Measurements from ENCODE around the gene SCAMP5. TPM values are rescaled to one million over a fixed set of nuclear protein-coding genes. Genes with fewer than 3 reads are reported as not detected.
A peak's percentile ranks its signal among the peaks of the same experiment; 100 is the strongest.

SCAMP5 gene
- total RNA-seq, 2 donors from 2014 or later, result 21.1 to 30.4 TPM

DNA sequence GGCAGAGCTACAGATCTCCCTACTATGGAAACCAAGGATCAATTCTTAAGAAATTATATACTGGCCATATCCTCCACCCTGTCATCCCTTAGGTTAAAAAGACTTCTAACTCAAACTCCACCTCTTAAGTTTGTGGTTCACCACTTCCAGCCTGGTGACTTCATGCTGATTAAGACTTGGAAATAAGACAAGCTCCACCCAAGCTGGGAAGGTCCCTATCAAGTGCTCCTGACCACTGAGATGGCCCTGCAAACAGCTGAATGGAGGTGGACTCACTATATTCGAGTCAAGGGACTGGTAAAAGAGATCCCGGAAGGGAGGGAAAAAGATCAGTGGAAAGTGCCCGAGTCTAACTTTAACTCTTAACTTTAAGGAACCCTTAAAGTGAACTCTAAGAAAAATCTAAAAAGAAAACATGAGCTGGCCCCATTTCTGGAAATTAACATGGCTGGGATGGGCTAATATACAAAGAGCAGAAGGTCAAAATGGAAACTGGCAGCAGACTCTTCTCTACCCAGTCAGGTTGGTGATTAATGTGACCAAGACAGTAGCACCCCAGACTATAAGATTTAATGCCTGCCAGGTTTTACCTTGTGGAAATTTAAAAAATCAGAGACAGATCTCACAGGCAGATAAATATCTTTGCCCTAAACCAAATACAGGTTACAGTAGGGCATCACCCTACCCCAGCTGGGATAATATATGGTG is 71.9 kb downstream of the SCAMP5 start:
- no peaks in the 10 kb centered on the region for H3K36me3 ChIP-seq (replicated peaks in 1 of 2; ENCODE audit: insufficient read depth in 1 of 2, low read depth in 2 of 2)
- H3K4me1 ChIP-seq, result peaks cover 15% of the 10 kb centered on the region
- intact Hi-C loops (cut with DNase I), result no loop called here
- no peaks in the 10 kb centered on the region for H3K27me3 ChIP-seq
- H3K27ac ChIP-seq, result no peak overlapping the region
- no peak overlapping the region for H3K4me3 ChIP-seq
- ATAC-seq, result no peak
- TF ChIP-seq, protein P1, sequence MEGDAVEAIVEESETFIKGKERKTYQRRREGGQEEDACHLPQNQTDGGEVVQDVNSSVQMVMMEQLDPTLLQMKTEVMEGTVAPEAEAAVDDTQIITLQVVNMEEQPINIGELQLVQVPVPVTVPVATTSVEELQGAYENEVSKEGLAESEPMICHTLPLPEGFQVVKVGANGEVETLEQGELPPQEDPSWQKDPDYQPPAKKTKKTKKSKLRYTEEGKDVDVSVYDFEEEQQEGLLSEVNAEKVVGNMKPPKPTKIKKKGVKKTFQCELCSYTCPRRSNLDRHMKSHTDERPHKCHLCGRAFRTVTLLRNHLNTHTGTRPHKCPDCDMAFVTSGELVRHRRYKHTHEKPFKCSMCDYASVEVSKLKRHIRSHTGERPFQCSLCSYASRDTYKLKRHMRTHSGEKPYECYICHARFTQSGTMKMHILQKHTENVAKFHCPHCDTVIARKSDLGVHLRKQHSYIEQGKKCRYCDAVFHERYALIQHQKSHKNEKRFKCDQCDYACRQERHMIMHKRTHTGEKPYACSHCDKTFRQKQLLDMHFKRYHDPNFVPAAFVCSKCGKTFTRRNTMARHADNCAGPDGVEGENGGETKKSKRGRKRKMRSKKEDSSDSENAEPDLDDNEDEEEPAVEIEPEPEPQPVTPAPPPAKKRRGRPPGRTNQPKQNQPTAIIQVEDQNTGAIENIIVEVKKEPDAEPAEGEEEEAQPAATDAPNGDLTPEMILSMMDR (IDR thresholded peaks at IDR 0.05), result no peak
- TF ChIP-seq POLR2A (IDR thresholded peaks at IDR 0.05), result no peak
- DNase-seq, result no peak
- WGBS, 2 donors, result 73% methylated on average over 3 of the region's 3 CpGs
- H3K9me3 ChIP-seq, result no peaks in the 10 kb centered on the region

DNA sequence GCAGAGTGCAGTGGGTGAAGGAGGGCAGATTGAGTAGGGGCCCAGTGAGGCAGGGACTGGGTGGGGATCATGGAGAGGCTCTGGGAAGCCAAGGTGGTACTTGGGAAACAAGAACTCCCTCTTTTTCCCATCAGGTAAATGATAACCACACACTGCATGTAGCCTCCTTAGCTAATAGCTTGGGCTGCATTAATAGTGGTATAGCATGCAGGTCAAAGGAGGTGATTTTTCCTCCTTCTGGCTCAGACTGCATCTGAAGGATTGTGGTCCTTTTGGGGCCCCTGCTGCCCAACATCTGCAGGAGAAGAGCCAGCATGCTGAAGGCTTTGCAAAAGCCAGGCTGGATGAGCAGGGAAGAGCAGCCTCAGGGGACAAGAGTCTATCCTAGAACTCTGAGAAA is 73.4 kb downstream of the SCAMP5 start:
- Histone ChIP-seq H3K27me3 (no peaks in the 10 kb centered on the region), H3K4me3 (no peak overlapping the region), H3K27ac (no peak overlapping the region), H3K9me3 (no peaks in the 10 kb centered on the region), H3K4me1 (peaks cover 15% of the 10 kb centered on the region), H3K36me3 (replicated peaks in 1 of 2; ENCODE audit: insufficient read depth in 1 of 2, low read depth in 2 of 2) (no peaks in the 10 kb centered on the region)
- DNase-seq (no peak), ATAC-seq (no peak)
- TF ChIP-seq, protein P1 (IDR thresholded peaks at IDR 0.05), result no peak
- no peak for TF ChIP-seq POLR2A (IDR thresholded peaks at IDR 0.05)
- intact Hi-C loops (cut with DNase I), result no loop called here

DNA sequence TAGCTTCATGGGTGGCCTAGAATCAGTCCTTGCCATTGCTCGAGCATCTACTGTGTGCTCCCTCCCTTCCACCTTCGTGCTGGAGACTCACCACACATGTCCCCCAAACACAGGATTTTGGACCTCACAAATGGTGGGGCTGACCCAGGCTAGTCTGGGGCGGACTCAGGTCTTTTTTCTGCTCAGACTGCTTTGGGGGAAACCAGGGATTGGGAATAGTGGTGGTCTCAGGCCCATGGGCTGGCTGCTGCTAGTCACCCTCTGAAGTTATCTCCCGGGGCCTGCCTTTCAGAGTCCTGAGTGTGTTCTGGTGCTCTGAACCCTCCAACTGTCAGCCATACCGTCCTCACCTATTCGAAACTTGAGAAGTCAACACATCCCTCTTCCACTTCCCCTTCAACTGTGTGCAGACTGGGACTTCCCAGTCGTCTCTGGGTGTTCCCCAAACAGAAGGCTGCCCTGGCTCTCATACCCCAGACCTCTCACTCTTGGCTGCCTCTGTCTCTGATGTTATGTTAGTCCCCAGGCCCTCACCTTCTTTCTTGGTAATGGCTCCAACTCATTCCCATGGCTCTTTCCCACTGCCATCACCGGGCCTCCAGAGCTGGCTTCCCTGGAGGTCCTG is 74.0 kb downstream of the SCAMP5 start:
- no peaks in the 10 kb centered on the region for H3K36me3 ChIP-seq (replicated peaks in 1 of 2; ENCODE audit: insufficient read depth in 1 of 2, low read depth in 2 of 2)
- no peak overlapping the region for H3K4me3 ChIP-seq
- no peaks in the 10 kb centered on the region for H3K9me3 ChIP-seq
- ATAC-seq (no peak), DNase-seq (peak in 1 of 4 donors; percentile 46)
- no peak overlapping the region for H3K27ac ChIP-seq
- intact Hi-C loops (cut with DNase I), result no loop called here
- WGBS, 2 donors, result 70 to 86% methylated on average over 7 to 8 of the region's 8 CpGs
- H3K27me3 ChIP-seq, result no peaks in the 10 kb centered on the region
- TF ChIP-seq, protein P1 (IDR thresholded peaks at IDR 0.05), result no peak
- TF ChIP-seq POLR2A (IDR thresholded peaks at IDR 0.05), result no peak
- peaks cover 15% of the 10 kb centered on the region for H3K4me1 ChIP-seq

DNA sequence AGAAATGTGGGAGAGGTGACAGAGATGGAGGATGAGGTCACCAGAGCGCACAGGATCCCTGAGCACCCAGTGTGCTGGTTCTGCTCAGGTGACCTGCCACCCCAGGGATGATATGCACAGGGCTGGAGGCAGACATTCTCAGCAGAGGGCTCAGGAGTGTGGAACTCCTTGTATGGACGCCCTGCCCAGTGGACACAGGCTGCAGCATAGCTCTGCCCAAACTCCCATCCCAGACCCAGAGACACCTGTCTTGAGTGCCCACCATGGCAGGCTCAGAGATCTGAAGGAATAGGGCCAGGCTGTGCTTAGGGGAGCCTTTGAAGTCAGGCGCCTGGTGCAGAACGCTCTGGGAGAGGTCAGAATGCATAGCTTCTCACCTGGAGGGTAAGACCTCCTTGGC is 75.3 kb downstream of the SCAMP5 start:
- H3K27me3 ChIP-seq, result no peaks in the 10 kb centered on the region
- 73 to 88% methylated on average over 3 to 4 of the region's 4 CpGs for WGBS, 2 donors
- H3K36me3 ChIP-seq (replicated peaks in 1 of 2; ENCODE audit: insufficient read depth in 1 of 2, low read depth in 2 of 2), result no peaks in the 10 kb centered on the region
- TF ChIP-seq POLR2A (IDR thresholded peaks at IDR 0.05), result no peak
- TF ChIP-seq, protein P1 (IDR thresholded peaks at IDR 0.05), result no peak
- H3K4me1 ChIP-seq, result peaks cover 3% of the 10 kb centered on the region
- intact Hi-C loops (cut with DNase I), result no loop called here
- H3K9me3 ChIP-seq, result no peaks in the 10 kb centered on the region
- no peak overlapping the region for H3K27ac ChIP-seq
- no peak for ATAC-seq
- DNase-seq, result no peak
- no peak overlapping the region for H3K4me3 ChIP-seq

Small RNA genes within 50 kb of the gene (small RNA-seq; reads per million reads assigned to genes)
- gene AC015720.1, result not detected
- not detected for gene RF00019

Other genes with a start within 250 kb of the SCAMP5 start
- not detected for gene CYP1A2, start 246.7 kb upstream of the SCAMP5 start, total RNA-seq
- 10 to 100 TPM; 11.2 to 15.2 TPM for gene CSK, start 213.5 kb upstream of the SCAMP5 start, total RNA-seq
- not detected for gene LMAN1L, start 182.7 kb upstream of the SCAMP5 start, total RNA-seq
- not detected for gene CPLX3, start 168.9 kb upstream of the SCAMP5 start, total RNA-seq
- gene ULK3, start 152.4 kb upstream of the SCAMP5 start, total RNA-seq, result 10 to 100 TPM; 74.2 to 76.3 TPM
- 10 to 100 TPM; 33.5 to 36.9 TPM for gene SCAMP2, start 122.2 kb upstream of the SCAMP5 start, total RNA-seq
- 10 to 100 TPM; 47.5 to 80.4 TPM for gene MPI, start 105.5 kb upstream of the SCAMP5 start, total RNA-seq
- gene FAM219B, start 88.7 kb upstream of the SCAMP5 start, total RNA-seq, result 10 to 100 TPM; 25.4 to 42.8 TPM
- gene COX5A, start 57.5 kb upstream of the SCAMP5 start, total RNA-seq, result 10 to 100 TPM; 50.1 to 61.5 TPM
- 10 to 100 TPM in 1 of 2 donors, 1 to 10 TPM in 1; 9.1 to 11.5 TPM for gene RPP25, start 38.8 kb upstream of the SCAMP5 start, total RNA-seq
- gene PPCDC, start 28.0 kb downstream of the SCAMP5 start, total RNA-seq, result 10 to 100 TPM; 12.5 to 13.2 TPM
- 10 to 100 TPM; 12.5 to 30.3 TPM for gene C15orf39, start 206.3 kb downstream of the SCAMP5 start, total RNA-seq

Measured in body of pancreas (tissue), 4 donors.